ENCODE measurements around the gene LRRK1.

The LRRK1 gene

DNA sequence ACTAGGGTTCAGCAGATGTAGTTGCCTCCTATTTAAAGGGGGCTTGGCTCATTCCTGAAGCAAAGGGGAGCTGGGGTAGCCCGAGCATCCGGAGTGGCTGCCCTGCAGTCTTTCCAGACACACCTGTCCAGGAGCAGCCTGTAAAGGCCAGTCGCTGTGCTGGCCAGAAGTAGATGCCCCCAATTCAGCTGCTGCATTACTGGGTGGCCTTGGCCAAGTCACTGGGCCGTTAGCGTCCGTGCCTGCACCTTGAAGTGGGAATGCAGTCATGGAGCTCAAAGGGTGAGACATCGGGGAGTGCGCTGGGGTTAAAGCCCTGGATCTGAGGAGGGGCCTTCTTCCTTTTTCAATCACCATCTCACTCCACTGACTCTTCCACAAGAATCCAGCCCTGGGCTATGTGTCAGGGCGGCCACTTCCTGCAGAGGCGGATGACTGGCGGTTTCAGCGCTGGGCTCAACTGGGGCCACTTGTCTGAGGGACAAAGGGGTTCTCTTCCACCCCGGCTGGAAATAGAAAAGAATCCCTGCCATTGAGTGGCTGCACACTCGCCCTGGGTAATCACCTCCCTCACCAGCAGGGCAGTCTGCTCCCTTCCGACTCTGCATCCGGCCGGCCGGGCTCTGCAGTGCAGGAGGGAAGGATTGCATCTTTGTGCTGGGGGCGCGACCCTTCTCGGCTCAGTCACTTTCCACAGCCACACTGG, 27.7 kb upstream of the LRRK1 start:
- DNase-seq = peak; percentile 16

DNA sequence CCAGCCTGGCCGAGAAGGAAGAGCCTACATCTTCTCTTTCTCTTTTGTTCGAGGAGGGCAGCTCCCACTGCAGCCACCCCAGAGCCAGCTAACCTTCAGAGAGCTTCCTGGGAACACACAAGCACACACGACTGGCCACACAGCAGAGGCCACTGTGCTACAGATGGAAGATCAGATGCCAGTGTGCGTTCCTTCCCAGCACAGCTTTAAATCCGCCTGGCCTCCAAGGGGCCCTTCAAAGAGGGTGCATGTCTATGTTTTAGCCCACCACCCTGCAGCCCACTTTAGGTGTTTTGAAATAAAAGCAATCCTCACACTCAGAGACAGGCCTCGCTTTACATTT, 27.2 kb upstream of the LRRK1 start:
- no peak for DNase-seq

DNA sequence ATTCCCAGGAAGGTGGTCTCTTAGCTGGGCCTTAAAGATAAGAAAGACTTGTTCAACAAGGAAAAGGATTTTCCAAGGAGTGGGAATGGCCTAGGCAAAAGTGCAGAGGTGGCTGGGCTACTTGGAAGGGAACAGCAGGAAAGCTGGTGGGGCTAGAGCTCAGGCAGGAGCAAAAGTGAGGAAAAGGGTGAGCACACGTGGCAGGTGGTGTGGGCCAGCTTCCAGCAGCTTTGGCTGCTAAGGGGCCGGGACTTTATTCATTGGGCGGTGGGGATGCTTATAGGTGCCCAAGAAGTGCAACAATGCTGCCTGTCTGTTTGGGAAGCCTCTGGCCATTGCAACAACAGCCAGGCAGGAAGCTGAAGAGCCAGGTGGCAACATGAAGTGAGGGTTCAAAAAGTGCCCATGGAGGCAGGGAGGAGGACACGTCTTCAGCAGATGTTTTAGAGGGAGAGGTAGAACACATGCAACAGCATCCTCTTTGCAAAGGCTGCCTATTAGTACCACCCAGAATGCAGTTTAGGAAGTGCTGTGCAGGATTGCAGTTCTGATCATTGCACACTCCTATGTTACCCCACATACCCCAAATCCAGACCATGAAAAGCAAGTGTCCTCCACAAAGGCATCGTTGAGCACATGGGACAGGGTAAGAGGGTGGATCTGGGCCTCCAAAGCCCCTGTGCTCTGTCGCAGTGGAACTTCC, 25.7 kb upstream of the LRRK1 start:
- DNase-seq = no peak

DNA sequence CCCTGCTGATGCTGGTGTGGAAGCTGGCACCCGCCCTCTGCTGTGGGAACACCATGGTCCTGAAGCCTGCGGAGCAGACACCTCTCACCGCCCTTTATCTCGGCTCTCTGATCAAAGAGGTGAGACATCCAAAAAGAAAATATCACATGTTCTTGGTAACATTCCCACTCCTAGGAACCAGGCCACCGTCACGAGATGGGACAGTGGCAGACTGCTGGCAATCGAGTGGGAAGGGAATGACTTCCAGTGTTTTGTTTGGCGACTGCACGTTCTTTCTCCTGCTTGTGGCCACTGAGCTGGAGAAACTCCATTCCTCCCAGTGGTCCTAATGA, 25.2 kb upstream of the LRRK1 start:
- no peak for DNase-seq

DNA sequence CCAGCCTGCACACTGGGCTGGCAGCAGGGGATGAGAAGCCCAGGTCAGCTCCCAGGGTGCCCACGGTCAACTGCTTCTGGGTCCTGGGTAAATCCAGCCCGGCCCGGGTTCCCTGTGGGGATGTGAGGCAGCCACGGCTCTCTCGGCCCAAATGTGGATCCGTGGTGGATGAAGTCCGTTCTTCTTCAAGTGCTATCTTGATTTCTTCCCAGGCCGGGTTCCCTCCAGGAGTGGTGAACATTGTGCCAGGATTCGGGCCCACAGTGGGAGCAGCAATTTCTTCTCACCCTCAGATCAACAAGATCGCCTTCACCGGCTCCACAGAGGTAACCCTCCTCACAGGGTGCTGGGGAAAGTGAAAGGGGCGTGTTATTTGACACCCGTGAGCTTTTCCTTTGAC, 23.4 kb upstream of the LRRK1 start:
- DNase-seq = no peak

DNA sequence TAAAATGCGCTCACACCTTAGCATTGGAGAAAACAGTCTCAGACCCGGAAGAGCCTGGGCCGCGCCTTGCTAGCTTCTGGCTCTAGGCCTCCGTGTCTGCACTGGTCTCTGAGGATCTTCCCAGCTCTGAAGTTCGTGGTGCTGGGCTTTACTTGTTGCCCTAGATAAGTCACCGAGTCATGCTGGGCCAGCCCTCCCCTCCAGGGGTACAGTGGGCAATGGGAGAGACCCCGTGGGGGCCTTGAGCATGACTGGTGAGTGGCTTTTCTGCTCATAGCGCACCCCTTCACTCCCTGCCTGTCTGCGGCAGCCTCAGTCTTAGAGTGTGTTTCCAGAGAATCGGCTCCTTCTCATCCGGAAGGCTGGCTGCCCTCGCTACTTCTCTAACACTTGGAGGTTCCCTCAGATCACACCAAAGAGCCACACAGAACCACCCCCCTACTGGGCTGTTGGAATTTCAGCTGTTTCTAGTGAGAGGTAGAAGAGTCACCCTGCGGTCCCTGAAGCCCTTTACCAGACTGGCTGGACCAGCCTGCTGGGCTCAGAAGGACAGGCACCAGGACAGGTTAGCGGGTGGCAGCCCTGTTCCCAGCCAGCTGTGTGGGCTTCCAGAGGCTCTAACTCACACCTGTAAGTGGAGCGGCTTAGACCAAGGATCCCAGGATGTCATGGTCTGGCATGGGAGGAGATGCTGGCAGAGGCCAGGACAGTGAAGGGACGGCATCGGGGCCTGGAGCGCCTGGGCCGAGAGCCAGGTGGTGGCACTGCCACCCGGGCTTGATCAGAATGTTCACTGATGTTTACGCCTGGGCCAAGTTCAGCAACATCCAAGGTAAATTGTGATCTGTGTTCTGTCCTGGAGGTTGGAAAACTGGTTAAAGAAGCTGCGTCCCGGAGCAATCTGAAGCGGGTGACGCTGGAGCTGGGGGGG, 21.7 kb upstream of the LRRK1 start:
- DNase-seq = no peak

DNA sequence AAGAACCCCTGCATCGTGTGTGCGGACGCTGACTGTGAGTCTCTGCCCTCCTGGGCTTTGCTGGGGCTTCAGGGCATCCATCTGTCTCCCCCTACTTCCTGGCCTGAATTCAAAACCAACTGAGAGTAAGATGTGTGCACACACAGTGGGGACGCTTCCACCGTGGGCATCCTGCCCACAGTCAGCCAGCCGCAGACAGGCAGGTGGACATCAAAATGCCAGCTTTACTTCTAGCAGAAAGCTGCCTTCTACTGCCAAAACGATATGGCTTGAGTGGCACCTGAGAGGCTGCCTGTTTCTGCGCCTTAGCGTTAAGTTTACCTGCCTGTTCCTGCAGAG, 21.0 kb upstream of the LRRK1 start:
- DNase-seq = no peak

- no peak for DNase-seq
Measured at GRCh38 chr15:100898661-100899462, 20.3 kb upstream of the LRRK1 start.

- DNase-seq = no peak
Measured at GRCh38 chr15:100899601-100900000, 19.6 kb upstream of the LRRK1 start.

DNA sequence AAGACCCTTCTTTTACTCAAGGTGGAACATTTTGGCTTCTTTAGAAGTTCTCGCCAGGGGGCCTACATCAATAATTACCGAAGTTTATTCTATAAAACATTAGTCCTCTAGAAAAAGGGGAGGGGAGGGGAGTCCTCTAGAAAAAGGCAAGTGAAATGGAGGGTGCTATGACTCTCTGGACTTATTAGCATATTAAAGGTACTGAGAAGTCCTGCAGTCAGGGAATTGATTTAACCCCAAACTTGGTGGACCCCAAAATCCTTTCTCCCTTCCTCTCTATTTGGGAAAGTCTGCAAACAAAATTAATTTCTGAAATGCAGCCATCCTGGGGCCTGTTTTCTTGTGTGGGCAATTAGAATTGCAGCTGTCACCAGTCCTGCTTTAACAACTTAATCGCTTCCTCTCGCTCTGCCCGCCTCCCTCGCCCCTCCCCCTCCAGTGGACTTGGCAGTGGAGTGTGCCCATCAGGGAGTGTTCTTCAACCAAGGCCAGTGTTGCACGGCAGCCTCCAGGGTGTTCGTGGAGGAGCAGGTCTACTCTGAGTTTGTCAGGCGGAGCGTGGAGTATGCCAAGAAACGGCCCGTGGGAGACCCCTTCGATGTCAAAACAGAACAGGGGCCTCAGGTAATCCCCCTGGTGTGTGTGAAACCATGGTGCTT, 18.9 kb upstream of the LRRK1 start:
- no peak for DNase-seq

- no peak for DNase-seq
Measured at GRCh38 chr15:100900795-100901169, 18.4 kb upstream of the LRRK1 start.

DNA sequence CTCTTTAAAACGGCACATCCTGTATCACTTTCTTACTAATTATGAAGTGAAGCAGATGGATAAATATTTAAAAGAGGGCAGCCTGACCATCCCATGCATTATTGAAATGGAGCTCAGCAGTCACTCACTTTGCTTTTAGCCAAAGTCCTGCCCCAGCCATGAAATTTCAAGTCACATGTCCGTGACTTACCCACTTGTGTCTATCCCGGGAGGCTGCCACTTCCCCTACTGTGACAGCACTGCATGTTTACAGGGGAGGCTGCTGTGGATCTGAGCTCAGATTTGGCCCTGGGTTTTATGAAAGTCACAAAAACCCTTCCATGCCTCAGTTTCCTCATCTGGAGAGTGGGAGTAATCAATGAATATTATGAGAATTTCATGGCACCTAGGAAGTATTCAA, 17.9 kb upstream of the LRRK1 start:
- DNase-seq = no peak

GRCh38 chr15:100901702-100902435, 17.3 kb upstream of the LRRK1 start:
- peak; percentile 16 for DNase-seq

DNA sequence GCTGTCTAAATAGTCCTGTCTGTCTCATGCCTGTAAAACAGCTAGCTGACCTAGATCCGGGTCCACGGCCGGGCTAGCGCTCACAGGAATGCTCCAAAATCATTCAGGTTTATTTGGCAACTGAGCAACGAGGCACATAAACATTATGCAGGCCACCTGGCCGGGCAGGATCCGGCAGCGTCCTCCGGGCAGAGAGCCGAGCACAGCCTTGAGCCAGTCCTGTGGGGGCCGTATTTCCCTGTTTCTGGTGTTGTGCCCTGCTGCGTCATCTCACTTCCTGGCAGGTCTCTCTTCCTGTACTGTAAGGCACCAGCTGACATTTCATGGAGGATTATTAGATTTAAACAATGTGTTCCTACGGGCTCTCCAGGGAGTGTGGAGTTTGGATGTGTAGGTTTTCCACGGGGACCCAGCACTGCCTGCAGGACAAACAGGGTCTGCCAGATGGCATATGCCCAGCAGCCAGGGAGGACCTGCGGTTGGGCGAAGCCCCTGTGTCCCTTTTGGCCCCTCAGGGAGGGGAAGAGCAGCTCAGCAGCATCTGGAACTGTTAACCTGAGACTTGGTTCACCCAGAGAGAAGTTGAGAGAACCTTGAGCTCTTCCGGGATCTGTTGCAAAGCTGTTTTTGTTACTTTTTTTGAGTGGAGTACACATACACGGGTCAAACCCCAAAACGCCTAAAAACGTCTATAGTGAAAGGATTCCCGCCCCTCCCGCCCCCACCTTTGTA, 16.6 kb upstream of the LRRK1 start:
- DNase-seq = peak; percentile 81

GRCh38 chr15:100903168-100903554, 16.0 kb upstream of the LRRK1 start:
- DNase-seq = no peak

- DNase-seq = no peak
Measured at GRCh38 chr15:100905850-100906249, 13.3 kb upstream of the LRRK1 start.

- no peak for DNase-seq
Measured at GRCh38 chr15:100908466-100908865, 10.7 kb upstream of the LRRK1 start.

DNA sequence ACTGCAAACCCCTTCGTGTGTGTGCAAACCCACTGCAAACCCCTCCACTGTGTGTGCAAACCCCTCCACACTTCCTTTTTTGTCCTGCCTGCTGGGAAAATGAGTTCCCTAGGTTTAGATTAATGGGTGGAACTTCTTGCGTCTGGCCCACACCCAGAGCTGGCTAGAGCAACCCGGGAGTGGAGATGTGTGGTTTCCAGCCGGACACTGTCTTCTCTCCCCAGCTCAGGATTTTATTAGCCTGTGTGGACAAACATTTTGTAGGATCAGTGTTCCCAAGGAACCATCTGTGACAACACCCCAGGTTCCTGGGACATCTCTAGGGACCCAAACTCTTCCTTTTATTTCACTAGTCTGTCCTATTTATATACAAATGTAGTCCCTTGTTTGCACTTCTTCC, 9.6 kb upstream of the LRRK1 start:
- no peak for DNase-seq

GRCh38 chr15:100909989-100910955, 8.9 kb upstream of the LRRK1 start:
- no peak for DNase-seq

- no peak for DNase-seq
Measured at GRCh38 chr15:100911086-100911485, 8.1 kb upstream of the LRRK1 start.

Data from EL (cell line).